Measurements from ENCODE around the gene KIRREL2.

Gene KIRREL2

DNA sequence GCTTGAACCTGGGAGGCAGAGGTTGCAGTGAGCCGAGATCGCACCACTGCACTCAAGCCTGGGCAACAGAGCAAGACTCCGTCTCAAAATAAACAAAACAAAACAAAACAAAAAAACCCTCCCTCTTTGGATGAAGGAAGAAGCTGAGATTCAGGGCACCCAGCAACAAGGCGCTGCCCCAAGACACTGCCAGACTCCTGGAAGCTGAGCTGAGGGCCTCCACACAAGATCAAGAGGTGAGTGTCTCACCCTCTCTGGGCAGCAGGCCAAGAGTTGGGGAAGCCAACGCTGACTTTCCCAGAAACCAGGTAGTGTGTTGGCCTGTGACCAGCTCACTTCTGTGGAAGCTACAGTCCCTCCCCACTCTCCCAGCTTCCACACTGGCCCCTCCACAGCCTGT is 55.1 kb downstream of the KIRREL2 start:
- Histone ChIP-seq H3K9me3 (ENCODE audit: control insufficient read depth in 5 of 5, low read length in 5 of 5) (no peaks in the 10 kb centered on the region), H3K9ac (ENCODE audit: low read length in 5 of 5) (no peak overlapping the region), H3K4me1 (ENCODE audit: control insufficient read depth in 5 of 5, insufficient read depth in 5 of 5, low read length in 5 of 5) (peaks cover 0 to 9% (median 4%) of the 10 kb centered on the region in 5 donors), H3K27me3 (ENCODE audit: control insufficient read depth in 5 of 5, insufficient read depth in 4 of 5, low read length in 5 of 5) (no peaks in the 10 kb centered on the region), H3K4me3 (ENCODE audit: low read depth in 1 of 5, low read length in 5 of 5) (no peak overlapping the region), H3K36me3 (ENCODE audit: control insufficient read depth in 5 of 5, insufficient read depth in 5 of 5, low read length in 5 of 5) (peaks cover 0 to 4% (median 0%) of the 10 kb centered on the region in 5 donors), H3K27ac (ENCODE audit: low read depth, low read length) (no peak overlapping the region)

- no peaks in the 10 kb centered on the region for H3K36me3 ChIP-seq (ENCODE audit: control insufficient read depth in 5 of 5, insufficient read depth in 5 of 5, low read length in 5 of 5)
- H3K4me3 ChIP-seq (ENCODE audit: low read depth in 1 of 5, low read length in 5 of 5) = no peak overlapping the region
- H3K9ac ChIP-seq (ENCODE audit: low read length in 5 of 5) = no peak overlapping the region
- H3K9me3 ChIP-seq (ENCODE audit: control insufficient read depth in 5 of 5, low read length in 5 of 5) = no peaks in the 10 kb centered on the region
- H3K27ac ChIP-seq (ENCODE audit: low read depth, low read length) = no peak overlapping the region
- H3K27me3 ChIP-seq (ENCODE audit: control insufficient read depth in 5 of 5, insufficient read depth in 4 of 5, low read length in 5 of 5) = no peaks in the 10 kb centered on the region
- peaks cover 0 to 5% (median 0%) of the 10 kb centered on the region in 5 donors for H3K4me1 ChIP-seq (ENCODE audit: control insufficient read depth in 5 of 5, insufficient read depth in 5 of 5, low read length in 5 of 5)
Measured at GRCh38 chr19:35913589-35913988, 56.9 kb downstream of the KIRREL2 start.

- Histone ChIP-seq H3K4me1 (ENCODE audit: control insufficient read depth in 5 of 5, insufficient read depth in 5 of 5, low read length in 5 of 5) (no peaks in the 10 kb centered on the region), H3K27me3 (ENCODE audit: control insufficient read depth in 5 of 5, insufficient read depth in 4 of 5, low read length in 5 of 5) (no peaks in the 10 kb centered on the region), H3K27ac (ENCODE audit: low read depth, low read length) (no peak overlapping the region), H3K9me3 (ENCODE audit: control insufficient read depth in 5 of 5, low read length in 5 of 5) (no peaks in the 10 kb centered on the region), H3K36me3 (ENCODE audit: control insufficient read depth in 5 of 5, insufficient read depth in 5 of 5, low read length in 5 of 5) (no peaks in the 10 kb centered on the region), H3K4me3 (ENCODE audit: low read depth in 1 of 5, low read length in 5 of 5) (no peak overlapping the region), H3K9ac (ENCODE audit: low read length in 5 of 5) (no peak overlapping the region)
Measured at GRCh38 chr19:35915443-35915842, 58.7 kb downstream of the KIRREL2 start.

Measured in subcutaneous abdominal adipose tissue (tissue), 5 donors.